ENCODE results near the gene GLYR1.

GLYR1 gene

GRCh38 chr16:4763791-4764190 lies 83.3 kb downstream of the GLYR1 start:
- no peak for DNase-seq (ENCODE audit: low spot score)

- no peak for DNase-seq (ENCODE audit: low spot score)
These were observed 84.9 kb downstream of the GLYR1 start for GRCh38 chr16:4762205-4762604.

GRCh38 chr16:4760221-4760910 lies 86.7 kb downstream of the GLYR1 start:
- DNase-seq (ENCODE audit: low spot score) = no peak

GRCh38 chr16:4755687-4756086 lies 91.4 kb downstream of the GLYR1 start:
- DNase-seq (ENCODE audit: low spot score) = no peak

GRCh38 chr16:4754865-4755264 lies 92.2 kb downstream of the GLYR1 start:
- DNase-seq (ENCODE audit: low spot score) = no peak

- DNase-seq (ENCODE audit: low spot score) = no peak
These were observed 93.9 kb downstream of the GLYR1 start for GRCh38 chr16:4753227-4753626.
